Activated effector memory CD4-positive, alpha-beta T cell treated with anti-CD3 and anti-CD28 coated beads, Interleukin-2, amount 50 U/mL, for 16 hours (primary cell): ENCODE results near the gene C1orf226.
"Not testable (repeated sequence)": the region's sequence is repeated elsewhere in the genome, so short reads cannot be mapped to it uniquely, and the experiment has no call there.

Experiments used
- DNase-seq: peaks from one replicate; pipeline ENCODE4 v3.0.0-alpha.2; 2020

Gene C1orf226, protein sequence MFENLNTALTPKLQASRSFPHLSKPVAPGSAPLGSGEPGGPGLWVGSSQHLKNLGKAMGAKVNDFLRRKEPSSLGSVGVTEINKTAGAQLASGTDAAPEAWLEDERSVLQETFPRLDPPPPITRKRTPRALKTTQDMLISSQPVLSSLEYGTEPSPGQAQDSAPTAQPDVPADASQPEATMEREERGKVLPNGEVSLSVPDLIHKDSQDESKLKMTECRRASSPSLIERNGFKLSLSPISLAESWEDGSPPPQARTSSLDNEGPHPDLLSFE

GRCh38 chr1:162381383-162381782, at the start of gene C1orf226:
TSS of gene C1orf226 (plus strand) at chr1:162381728. CDS start at chr1:162381902, 174 bp downstream.
- no peak for DNase-seq

DNA sequence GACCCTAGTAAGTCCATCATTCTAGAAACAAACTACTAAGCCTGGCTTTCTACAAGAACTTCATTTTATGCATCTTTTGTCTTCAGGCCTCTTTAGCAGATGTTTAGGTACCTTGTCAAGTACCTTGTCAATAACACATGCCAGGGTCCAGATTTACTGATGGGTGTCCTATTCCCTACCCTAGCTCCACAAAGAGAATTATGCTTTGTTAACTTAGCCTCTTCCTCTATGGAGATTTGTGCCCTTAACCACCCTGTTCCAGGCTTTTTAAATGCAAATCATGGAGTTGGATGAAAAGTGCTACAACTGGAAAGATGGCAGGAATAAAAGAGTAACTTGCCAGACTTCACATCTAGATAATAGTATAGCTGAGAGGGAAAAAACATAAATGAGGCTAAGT, 47.5 kb upstream of the C1orf226 start:
- DNase-seq = no peak

DNA sequence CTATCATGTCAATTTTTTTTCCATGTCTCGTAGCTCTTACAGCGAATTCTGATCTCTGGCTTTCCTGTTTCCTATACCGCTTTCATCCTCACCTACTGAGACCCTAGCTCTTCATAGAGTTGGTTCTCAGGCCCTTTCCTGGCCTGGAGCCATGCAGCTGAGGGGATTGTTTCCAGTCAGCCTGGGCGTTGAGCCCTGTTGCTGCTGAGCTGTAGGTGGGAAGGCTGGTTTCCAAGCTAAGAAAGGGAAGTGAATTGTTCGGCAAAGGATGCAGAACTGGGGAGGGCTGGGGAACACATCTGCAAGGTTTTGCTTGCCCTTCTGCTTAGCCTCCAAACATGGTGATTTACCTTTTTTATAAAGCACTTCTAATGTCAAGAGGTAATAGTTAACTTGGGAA, 46.4 kb upstream of the C1orf226 start:
- DNase-seq = no peak

DNA sequence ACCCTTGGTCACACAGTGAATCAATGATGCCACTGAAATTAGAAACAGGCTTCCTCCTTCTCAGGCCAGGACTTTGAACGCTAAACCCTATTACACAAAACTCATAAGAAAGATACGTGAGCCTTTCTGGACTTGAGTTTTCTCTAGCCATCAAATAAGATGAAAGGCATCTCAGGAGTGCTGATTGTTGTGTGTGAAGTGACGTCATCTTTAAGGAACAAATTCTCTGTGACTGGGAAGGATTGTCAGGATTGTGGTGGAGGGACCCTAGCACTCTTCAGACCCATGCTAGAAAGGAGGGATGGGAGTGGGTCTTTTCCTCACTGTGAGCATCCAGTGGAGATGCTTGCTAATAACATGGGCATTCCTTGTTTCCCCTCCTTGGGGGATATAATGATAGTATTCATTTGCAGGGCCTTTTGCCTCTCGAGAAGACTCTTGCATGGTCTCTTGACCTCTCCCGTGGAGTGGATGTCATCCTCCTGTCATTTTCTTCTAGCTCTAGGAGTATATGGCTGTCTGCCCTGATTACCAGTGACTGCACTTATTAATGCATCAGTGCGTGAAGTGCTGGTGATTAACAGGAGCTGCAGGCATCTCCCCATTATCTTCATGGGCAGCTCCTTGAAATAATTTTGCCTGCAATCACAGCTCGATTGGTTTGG, 44.8 kb upstream of the C1orf226 start:
- no peak for DNase-seq

GRCh38 chr1:162342452-162342983, 39.0 kb upstream of the C1orf226 start:
- no peak for DNase-seq

DNA sequence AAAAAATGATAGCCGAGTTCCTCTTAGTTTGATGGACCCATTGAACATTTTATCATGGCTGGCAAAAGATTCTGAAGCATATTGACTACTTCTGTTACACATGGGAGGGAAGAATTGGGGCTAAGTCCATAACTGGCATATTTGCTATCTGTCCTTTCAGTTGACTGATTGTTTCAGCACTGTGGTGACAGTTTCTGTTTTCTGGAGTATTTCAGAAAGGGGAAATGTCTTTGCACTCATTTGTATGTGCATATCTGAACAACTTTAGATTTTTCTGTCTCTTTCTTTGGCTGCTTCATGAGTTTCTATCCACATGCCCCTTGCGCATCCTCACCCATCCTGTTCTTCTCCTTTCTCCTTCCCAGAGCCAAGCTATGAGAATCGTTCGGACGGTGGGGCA, 38.1 kb upstream of the C1orf226 start:
- DNase-seq = no peak

DNA sequence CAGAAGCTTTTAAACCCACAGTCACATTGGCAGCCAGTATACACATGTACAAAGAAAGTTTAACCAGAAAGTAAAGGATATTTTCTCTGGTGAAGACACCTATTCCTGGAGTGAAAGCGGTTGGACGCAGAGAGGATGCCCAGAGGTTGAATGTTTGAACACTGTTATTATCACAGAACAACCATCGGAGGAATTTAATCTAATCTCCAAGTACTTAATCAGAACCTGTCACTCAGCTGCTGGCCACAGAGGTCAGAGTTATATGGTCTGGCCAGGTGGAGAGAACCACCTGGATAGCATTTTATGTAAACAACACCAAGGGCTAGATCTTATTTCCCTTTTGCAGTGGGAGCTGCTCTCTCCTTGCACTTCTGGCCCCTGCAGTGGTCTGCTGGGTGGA, 34.2 kb upstream of the C1orf226 start:
- no peak for DNase-seq

GRCh38 chr1:162349635-162350330, 31.7 kb upstream of the C1orf226 start:
- no peak for DNase-seq

DNA sequence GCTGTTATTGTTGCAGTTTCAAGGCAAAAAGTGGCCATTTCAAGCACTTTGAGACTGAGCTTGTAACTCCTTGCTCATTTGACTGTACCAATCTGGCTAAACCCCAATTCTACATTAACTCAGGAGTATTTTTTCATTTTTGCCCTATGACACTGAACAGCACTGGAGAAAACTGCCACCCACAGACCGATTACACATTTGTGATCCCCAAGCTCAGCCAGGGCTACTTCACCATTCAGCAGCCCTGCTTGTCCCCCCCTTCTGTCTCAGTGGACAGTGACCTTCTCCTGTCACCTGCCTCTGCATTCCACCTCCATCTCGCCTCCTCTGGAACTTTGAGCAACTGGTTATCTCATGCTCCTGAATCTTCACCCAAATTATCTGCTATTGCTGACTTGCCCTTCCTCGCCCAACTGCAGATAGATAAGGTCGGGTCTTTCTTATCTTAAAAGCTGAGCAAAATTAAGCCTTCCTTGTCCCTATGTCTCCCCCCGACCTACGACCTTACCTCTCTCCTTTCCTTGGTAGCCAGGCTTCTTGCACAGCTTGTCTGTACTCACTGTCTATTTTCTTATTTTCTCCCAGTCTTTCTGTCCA, 30.2 kb upstream of the C1orf226 start:
- DNase-seq = no peak

DNA sequence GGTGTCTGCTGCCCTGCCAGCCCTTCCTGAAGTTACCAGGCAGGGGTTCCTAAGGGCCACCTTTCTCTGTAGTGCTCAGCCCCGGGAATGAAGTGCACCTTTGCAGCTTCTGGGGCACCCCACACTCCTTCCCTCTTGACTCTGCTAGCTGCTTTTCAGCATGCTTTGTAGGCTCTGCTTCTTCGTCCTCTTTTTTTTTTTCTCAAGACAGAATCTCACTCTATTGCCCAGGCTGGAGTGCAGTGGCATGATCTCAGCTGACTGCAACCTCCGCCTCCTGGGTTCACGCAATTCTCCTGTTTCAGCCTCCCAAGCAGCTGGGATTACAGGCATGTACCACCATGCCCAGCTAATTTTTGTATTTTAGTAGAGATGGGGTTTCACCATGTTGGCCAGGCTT, 29.7 kb upstream of the C1orf226 start:
- DNase-seq = not testable (repeated sequence)

GRCh38 chr1:162353078-162353477, 28.4 kb upstream of the C1orf226 start:
- no peak for DNase-seq

GRCh38 chr1:162353702-162354101, 27.8 kb upstream of the C1orf226 start:
- DNase-seq = no peak

DNA sequence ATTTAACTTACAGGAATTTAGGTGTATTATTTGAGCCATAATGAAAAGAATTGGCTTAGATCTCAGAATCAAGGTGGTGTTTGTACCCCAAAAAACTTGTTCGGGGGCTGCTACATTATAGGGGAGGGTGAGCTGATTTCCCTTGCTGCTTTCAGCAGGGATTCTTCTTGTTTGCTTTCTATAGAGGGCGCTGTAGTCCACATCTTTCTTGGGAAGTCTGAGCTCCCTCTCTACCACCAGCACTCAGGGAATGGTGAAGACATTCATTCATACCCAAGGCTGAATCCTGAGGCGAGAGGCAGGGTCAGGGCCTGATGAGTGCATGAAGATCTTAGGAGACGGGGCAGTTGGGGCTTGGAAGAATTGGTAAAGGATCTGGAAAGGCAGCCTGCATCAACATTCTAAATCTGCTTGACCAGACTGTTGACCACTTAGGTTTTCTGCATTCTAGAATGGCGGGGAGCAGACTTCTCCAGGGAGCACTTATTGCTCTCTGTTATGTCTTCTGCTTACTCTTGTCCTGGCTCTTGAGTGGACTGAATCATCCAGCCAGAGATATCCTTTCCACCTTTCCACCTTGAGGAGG, 23.8 kb upstream of the C1orf226 start:
- no peak for DNase-seq

DNA sequence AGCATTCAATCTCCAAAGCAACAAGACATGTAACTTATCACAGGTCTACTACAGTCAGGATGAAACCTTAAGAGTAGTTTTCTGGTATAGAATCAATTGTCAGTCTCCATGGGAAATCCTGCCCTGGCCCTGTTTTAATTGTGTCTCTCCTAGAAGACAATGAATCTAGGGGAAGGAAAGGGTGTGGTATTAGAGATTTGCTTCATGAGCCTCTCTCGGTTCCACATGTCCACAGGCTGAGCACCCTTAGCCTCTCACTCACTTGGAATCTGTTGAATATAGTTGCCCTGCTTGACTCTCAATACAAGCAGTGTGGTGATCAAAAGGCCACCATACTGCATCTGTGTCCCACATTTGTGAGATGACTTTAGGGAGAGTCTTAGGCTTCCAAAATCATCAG, 22.6 kb upstream of the C1orf226 start:
- DNase-seq = no peak

GRCh38 chr1:162359523-162360236, 21.8 kb upstream of the C1orf226 start:
- DNase-seq = no peak

DNA sequence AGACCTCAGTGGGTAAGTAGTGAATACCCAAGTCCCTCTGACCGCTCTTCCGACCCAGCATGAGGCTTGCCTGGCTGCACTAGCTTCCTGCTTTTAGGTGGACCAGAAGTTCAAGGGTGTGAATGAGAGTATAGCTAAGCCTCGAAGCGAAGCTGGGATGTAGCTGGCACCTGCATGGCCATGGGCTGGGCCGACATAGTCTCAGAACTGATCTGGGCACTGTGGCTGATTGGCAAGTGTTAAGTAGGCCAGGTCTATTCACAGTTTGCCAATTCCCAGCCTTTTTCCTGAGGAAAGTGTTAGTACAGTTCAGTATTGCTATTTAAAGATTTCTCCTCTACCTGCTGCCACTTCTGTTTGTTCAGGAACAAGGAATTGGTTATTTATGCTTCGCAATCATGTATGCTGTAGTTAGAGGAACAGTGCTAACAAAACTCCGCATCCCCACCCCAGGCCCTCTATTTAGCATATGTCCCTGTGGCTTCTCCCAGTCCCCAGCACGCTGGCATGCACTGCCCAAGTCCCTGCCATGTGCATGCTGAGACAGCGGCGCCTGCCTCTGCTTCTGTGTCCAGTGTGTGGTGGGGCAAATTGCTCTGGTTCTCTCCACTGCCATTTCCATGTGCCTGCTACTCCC, 21.2 kb upstream of the C1orf226 start:
- DNase-seq = no peak

DNA sequence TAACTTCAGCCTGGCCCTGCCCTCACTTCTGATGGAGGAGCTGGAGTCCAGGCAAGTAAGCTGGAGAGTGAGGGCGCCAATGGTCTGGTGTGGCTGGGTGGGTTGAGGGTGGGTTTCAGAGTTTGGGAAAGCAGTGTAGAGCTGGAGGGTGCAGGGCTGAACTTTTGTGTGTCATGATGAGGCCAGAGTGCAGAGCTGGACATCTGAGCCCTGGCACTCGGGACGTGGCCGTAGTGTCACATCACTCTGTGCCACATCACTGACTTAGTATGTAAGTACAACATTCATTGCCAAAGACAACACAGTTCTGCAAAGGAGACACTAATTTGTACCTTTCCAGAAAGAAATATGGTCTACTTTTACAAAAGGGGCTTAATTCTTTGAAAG, 20.7 kb upstream of the C1orf226 start:
- DNase-seq = no peak

DNA sequence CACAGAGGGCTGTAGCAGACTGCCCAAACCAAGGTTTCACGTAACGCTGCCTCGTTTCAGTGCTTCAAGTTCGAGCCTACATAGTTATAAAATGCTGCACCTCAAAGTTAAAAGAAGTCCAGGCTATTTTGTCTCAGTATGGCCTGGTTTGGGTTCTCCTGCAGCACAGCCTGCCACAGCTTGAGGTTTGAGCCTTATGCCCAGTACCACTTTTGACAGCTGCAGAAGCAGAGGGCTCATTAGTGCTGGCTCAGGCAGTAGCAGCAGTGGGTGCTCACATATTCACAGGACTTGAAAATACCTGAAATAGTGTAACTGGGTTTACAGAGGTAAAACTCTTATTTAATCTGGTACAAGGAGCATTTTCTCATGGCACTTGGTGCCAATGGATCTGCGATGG, 20.2 kb upstream of the C1orf226 start:
- DNase-seq = no peak

- no peak for DNase-seq
Measured at GRCh38 chr1:162363823-162364222, 17.7 kb upstream of the C1orf226 start.

- DNase-seq = no peak
Measured at GRCh38 chr1:162364498-162364897, 17.0 kb upstream of the C1orf226 start.

GRCh38 chr1:162365284-162366020, 16.1 kb upstream of the C1orf226 start:
- no peak for DNase-seq
